Coronary artery (tissue), 2 donors: ENCODE data around the gene BID.

Experiments
- DNase-seq: peaks from one replicate; pipeline ENCODE4 v3.0.0-alpha.2; 2017; ENCODE audit warnings: low spot score
- H3K27ac ChIP-seq, 2 donors: fragments of 200-600 bp; sonication (generic); one replicate each; pipeline ENCODE4 v1.5.1; 2016 to 2019
- H3K4me3 ChIP-seq: fragments of 200-600 bp; sonication (generic); 2 replicates; pipeline ENCODE4 v1.5.1; 2016; ENCODE audit warnings: mild to moderate bottlenecking, moderate library complexity
- CTCF ChIP-seq: fragments of 200-600 bp; sonication (generic); IDR thresholded peaks from one replicate; pipeline ENCODE4 v1.5.1; 2019; ENCODE audit warnings: antibody characterized with exemption

The BID gene

GRCh38 chr22:17706947-17707346, 67.3 kb downstream of the BID start:
- H3K27ac ChIP-seq, result no peak overlapping the region
- no peak for TF ChIP-seq CTCF
- DNase-seq, result no peak
- H3K4me3 ChIP-seq, result peak overlapping the region; percentile 63

GRCh38 chr22:17705951-17706900, 68.0 kb downstream of the BID start:
- no peak for TF ChIP-seq CTCF
- Histone ChIP-seq H3K4me3 (peak overlapping the region; percentile 63), H3K27ac (peak overlapping the region; percentile 19 to 66)
- DNase-seq, result no peak

GRCh38 chr22:17705546-17705945, 68.7 kb downstream of the BID start:
- no peak overlapping the region for H3K4me3 ChIP-seq
- no peak overlapping the region for H3K27ac ChIP-seq
- no peak for TF ChIP-seq CTCF
- DNase-seq, result no peak

- DNase-seq, result no peak
- no peak overlapping the region for H3K27ac ChIP-seq
- H3K4me3 ChIP-seq, result no peak overlapping the region
- TF ChIP-seq CTCF, result no peak
Measured at GRCh38 chr22:17703811-17704210, 70.5 kb downstream of the BID start.

GRCh38 chr22:17700778-17701177, 73.5 kb downstream of the BID start:
- no peak for TF ChIP-seq CTCF
- Histone ChIP-seq H3K4me3 (no peak overlapping the region), H3K27ac (no peak overlapping the region)
- no peak for DNase-seq

GRCh38 chr22:17699696-17700340, 74.5 kb downstream of the BID start:
- no peak for DNase-seq
- Histone ChIP-seq H3K4me3 (no peak overlapping the region), H3K27ac (no peak overlapping the region)
- TF ChIP-seq CTCF, result no peak
